ENCODE measurements around the gene CDK19. TPM values are rescaled to one million over a fixed set of nuclear protein-coding genes. Genes with fewer than 3 reads are reported as not detected.
A peak's percentile ranks its signal among the peaks of the same experiment; 100 is the strongest.

The CDK19 gene
- total and polyA plus RNA-seq, 2 of the 13 experiments (the other 11 are each of a cell fraction or from before 2014, with no cell fraction given) = 13.4 to 27.0 TPM

DNA sequence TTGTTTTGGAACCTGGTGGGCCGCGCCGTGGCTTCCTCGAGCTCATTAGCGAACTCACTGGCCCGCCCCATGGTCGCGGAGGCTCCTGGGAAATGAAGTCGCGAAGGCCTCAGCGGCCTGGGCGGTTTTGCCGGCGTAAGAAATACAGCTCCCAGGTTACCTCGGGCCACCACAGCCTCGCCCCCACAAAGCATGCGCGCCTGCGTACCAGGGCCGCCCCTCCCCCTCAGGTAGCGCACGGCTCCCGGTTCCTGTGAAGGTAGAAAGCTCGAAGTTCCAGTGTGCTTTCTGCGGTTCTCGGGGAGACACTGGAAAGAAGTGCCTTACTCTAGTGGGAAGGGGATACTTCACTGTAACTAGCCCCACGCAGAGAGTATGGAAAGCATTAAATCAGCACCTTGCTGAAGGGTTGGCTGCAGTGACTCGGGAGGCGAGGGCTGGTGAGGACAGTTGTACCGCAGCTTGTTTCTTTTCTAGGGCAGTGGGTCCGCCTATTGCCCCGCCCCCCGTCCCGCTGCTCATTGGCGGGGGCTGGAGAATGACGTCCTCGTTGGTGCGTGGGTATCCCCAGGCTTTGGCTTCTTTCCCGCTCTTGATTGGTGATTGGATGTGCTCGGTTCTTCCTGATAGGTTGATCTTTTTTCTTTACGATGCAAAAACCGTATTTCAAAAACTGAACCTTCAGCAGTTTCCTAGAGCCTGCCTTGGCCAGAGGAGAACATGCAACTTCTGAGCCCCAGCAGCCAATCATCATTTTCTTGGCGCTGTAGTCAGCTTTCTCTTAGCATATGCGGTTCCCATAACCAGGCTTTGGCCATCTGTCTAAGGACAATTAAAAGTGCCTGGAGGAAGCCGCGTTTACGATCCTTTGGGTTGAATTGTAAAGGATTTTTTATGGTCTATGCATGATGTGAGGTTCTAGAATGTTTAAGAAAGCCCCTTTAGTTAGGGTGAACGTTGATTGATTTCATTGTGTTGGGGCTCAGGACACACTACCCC, at the start of gene CDK19 (continued):
- TF ChIP-seq SMAD1 (CRISPR knock-in tag; IDR thresholded peaks at IDR 0.05; ENCODE audit: borderline replicate concordance, low read depth) = peak; percentile 80; the same call in 1 of the 2 replicates
- TF ChIP-seq, protein P1, sequence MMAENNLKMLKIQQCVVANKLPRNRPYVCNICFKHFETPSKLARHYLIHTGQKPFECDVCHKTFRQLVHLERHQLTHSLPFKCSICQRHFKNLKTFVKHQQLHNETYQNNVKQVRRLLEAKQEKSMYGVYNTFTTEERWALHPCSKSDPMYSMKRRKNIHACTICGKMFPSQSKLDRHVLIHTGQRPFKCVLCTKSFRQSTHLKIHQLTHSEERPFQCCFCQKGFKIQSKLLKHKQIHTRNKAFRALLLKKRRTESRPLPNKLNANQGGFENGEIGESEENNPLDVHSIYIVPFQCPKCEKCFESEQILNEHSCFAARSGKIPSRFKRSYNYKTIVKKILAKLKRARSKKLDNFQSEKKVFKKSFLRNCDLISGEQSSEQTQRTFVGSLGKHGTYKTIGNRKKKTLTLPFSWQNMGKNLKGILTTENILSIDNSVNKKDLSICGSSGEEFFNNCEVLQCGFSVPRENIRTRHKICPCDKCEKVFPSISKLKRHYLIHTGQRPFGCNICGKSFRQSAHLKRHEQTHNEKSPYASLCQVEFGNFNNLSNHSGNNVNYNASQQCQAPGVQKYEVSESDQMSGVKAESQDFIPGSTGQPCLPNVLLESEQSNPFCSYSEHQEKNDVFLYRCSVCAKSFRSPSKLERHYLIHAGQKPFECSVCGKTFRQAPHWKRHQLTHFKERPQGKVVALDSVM (CRISPR knock-in tag; IDR thresholded peaks at IDR 0.05) = no peak
- peak; percentile 80 for TF ChIP-seq ARNTL (CRISPR knock-in tag; IDR thresholded peaks at IDR 0.05)
- no peak for TF ChIP-seq MBD4 (IDR thresholded peaks at IDR 0.05; ENCODE audit: borderline replicate concordance, low read length)
- TF ChIP-seq MYNN (CRISPR knock-in tag; IDR thresholded peaks at IDR 0.05; ENCODE audit: low read depth) = no peak; the same call in 1 of the 2 replicates
- TF ChIP-seq, protein P2, sequence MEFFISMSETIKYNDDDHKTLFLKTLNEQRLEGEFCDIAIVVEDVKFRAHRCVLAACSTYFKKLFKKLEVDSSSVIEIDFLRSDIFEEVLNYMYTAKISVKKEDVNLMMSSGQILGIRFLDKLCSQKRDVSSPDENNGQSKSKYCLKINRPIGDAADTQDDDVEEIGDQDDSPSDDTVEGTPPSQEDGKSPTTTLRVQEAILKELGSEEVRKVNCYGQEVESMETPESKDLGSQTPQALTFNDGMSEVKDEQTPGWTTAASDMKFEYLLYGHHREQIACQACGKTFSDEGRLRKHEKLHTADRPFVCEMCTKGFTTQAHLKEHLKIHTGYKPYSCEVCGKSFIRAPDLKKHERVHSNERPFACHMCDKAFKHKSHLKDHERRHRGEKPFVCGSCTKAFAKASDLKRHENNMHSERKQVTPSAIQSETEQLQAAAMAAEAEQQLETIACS (CRISPR knock-in tag; IDR thresholded peaks at IDR 0.05) = no peak; the same call in 1 of the 2 replicates
- TF ChIP-seq HOXA5 (CRISPR knock-in tag; IDR thresholded peaks at IDR 0.05) = no peak; the same call in 1 of the 2 replicates
- TF ChIP-seq EEA1 (CRISPR knock-in tag; IDR thresholded peaks at IDR 0.05; ENCODE audit: borderline replicate concordance) = no peak
- TF ChIP-seq TCF7L2 (IDR thresholded peaks at IDR 0.05; ENCODE audit: low read depth, low read length) = no peak
- peak; percentile 81 for TF ChIP-seq TBL1XR1 (IDR thresholded peaks at IDR 0.05; ENCODE audit: borderline replicate concordance, low read length, partially characterized antibody)
- TF ChIP-seq ZNF121 (CRISPR knock-in tag; IDR thresholded peaks at IDR 0.05) = no peak
- TF ChIP-seq, protein P3, sequence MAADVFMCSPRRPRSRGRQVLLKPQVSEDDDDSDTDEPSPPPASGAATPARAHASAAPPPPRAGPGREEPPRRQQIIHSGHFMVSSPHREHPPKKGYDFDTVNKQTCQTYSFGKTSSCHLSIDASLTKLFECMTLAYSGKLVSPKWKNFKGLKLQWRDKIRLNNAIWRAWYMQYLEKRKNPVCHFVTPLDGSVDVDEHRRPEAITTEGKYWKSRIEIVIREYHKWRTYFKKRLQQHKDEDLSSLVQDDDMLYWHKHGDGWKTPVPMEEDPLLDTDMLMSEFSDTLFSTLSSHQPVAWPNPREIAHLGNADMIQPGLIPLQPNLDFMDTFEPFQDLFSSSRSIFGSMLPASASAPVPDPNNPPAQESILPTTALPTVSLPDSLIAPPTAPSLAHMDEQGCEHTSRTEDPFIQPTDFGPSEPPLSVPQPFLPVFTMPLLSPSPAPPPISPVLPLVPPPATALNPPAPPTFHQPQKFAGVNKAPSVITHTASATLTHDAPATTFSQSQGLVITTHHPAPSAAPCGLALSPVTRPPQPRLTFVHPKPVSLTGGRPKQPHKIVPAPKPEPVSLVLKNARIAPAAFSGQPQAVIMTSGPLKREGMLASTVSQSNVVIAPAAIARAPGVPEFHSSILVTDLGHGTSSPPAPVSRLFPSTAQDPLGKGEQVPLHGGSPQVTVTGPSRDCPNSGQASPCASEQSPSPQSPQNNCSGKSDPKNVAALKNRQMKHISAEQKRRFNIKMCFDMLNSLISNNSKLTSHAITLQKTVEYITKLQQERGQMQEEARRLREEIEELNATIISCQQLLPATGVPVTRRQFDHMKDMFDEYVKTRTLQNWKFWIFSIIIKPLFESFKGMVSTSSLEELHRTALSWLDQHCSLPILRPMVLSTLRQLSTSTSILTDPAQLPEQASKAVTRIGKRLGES (CRISPR knock-in tag; IDR thresholded peaks at IDR 0.05; ENCODE audit: borderline replicate concordance) = no peak
- peak; percentile 43; the same call in 1 of the 2 replicates for TF ChIP-seq SATB2 (CRISPR knock-in tag; IDR thresholded peaks at IDR 0.05)
- TF ChIP-seq, protein P4, sequence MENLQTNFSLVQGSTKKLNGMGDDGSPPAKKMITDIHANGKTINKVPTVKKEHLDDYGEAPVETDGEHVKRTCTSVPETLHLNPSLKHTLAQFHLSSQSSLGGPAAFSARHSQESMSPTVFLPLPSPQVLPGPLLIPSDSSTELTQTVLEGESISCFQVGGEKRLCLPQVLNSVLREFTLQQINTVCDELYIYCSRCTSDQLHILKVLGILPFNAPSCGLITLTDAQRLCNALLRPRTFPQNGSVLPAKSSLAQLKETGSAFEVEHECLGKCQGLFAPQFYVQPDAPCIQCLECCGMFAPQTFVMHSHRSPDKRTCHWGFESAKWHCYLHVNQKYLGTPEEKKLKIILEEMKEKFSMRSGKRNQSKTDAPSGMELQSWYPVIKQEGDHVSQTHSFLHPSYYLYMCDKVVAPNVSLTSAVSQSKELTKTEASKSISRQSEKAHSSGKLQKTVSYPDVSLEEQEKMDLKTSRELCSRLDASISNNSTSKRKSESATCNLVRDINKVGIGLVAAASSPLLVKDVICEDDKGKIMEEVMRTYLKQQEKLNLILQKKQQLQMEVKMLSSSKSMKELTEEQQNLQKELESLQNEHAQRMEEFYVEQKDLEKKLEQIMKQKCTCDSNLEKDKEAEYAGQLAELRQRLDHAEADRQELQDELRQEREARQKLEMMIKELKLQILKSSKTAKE (CRISPR knock-in tag; IDR thresholded peaks at IDR 0.05; ENCODE audit: borderline replicate concordance) = no peak
- TF ChIP-seq HOXA7 (CRISPR knock-in tag; IDR thresholded peaks at IDR 0.05) = no peak
- no peak for TF ChIP-seq STAT5B (CRISPR knock-in tag; IDR thresholded peaks at IDR 0.05)
- 0 out of 2 replicates have a peak, but pooled peaks have one; percentile 34 for TF ChIP-seq TBX3 (IDR thresholded peaks at IDR 0.05; ENCODE audit: borderline replicate concordance)
- TF ChIP-seq, protein P5, sequence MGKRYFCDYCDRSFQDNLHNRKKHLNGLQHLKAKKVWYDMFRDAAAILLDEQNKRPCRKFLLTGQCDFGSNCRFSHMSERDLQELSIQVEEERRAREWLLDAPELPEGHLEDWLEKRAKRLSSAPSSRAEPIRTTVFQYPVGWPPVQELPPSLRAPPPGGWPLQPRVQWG (CRISPR knock-in tag; IDR thresholded peaks at IDR 0.05; ENCODE audit: borderline replicate concordance, low read depth) = no peak

Measured in HepG2 (cell line).